ENCODE measurements around the gene XDH.

XDH gene

GRCh38 chr2:31384771-31385276, 29.7 kb downstream of the XDH start:
- Histone ChIP-seq H2AFZ (ENCODE audit: low read depth, low read length, severe bottlenecking) (no peak overlapping the region), H3K9ac (ENCODE audit: low read length) (no peak overlapping the region), H3K9me2 (replicated peaks; ENCODE audit: insufficient read depth, low read length) (no peaks in the 10 kb centered on the region), H3F3A (ENCODE audit: insufficient read depth) (no peaks in the 10 kb centered on the region), H3K4me3 (ENCODE audit: insufficient read depth, low read length, poor library complexity, severe bottlenecking) (no peak overlapping the region), H3K79me2 (ENCODE audit: insufficient read depth, low read length) (no peaks in the 10 kb centered on the region), H4K20me1 (ENCODE audit: low read depth, low read length) (no peaks in the 10 kb centered on the region), H3K27ac (ENCODE audit: low read depth, low read length) (no peak overlapping the region), H3K27me3 (ENCODE audit: low read length) (no peaks in the 10 kb centered on the region), H3K36me3 (ENCODE audit: low read length) (no peaks in the 10 kb centered on the region), H3K4me2 (ENCODE audit: low read depth, low read length, poor library complexity, severe bottlenecking) (no peak overlapping the region), H3K9me3 (ENCODE audit: insufficient read depth, low read length) (no peaks in the 10 kb centered on the region)
- no peak for TF ChIP-seq EZH2phosphoT487 (conservative IDR thresholded peaks at IDR 0.05; ENCODE audit: low read length)
- TF ChIP-seq, protein P1, sequence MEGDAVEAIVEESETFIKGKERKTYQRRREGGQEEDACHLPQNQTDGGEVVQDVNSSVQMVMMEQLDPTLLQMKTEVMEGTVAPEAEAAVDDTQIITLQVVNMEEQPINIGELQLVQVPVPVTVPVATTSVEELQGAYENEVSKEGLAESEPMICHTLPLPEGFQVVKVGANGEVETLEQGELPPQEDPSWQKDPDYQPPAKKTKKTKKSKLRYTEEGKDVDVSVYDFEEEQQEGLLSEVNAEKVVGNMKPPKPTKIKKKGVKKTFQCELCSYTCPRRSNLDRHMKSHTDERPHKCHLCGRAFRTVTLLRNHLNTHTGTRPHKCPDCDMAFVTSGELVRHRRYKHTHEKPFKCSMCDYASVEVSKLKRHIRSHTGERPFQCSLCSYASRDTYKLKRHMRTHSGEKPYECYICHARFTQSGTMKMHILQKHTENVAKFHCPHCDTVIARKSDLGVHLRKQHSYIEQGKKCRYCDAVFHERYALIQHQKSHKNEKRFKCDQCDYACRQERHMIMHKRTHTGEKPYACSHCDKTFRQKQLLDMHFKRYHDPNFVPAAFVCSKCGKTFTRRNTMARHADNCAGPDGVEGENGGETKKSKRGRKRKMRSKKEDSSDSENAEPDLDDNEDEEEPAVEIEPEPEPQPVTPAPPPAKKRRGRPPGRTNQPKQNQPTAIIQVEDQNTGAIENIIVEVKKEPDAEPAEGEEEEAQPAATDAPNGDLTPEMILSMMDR (IDR thresholded peaks at IDR 0.05; ENCODE audit: insufficient read depth, low read length, poor library complexity, severe bottlenecking), result no peak

DNA sequence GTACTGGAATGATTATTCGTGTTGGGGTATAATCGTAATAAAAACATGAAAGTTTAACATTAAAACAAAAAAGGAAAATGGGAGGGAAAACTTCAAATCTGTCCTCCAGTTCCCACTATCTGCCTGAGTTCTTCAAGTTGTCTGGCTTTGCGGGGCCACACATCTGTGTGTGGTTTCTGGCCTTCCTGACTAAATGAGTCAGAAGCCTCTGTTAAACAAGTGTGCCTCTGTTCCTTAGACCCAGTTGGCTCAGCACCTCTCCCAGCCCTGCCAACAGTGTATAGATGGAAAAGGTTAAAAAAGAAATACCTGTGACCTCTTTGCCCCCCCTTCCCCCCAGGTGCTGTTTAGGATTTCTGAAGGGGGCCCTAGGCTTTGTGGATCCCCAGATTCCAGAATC, 30.2 kb downstream of the XDH start:
- H3K4me2 ChIP-seq (ENCODE audit: low read depth, low read length, poor library complexity, severe bottlenecking), result no peak overlapping the region
- no peak overlapping the region for H3K27ac ChIP-seq (ENCODE audit: low read depth, low read length)

DNA sequence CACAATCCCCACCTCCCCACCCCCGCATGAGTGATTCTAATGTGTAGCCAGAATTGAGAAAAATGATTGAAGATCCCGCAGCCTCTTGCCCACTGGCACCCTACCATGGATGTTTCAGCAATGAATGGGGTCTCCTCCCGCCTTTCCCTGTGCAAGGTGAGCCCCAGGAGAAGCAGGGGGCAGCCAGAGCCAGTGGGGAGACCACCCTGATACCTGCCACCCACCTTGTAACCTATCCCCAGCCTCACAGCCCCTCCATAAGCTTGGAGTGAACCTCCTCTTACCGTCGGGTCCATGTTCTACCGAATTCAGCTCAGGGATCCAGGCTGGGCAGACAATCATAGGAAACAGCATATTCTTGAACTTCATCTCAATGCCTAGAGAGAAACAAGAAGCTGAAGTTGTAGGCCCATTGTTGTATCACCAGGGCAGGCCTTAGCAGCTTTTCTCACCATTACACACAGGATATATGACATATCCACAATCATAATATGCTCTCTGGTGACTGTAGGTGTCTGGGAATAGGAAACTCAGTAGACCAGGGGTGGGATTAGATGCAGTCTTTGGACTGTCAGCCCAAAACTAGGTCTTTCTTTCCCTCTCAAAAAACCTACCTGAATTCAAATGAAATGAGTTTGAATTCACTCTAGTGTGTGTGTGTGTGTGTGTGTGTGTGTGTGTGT, 30.9 kb downstream of the XDH start:
- Histone ChIP-seq H3K4me3 (ENCODE audit: insufficient read depth, low read length, poor library complexity, severe bottlenecking) (no peak overlapping the region), H2AFZ (ENCODE audit: low read depth, low read length, severe bottlenecking) (no peak overlapping the region), H3K4me2 (ENCODE audit: low read depth, low read length, poor library complexity, severe bottlenecking) (no peak overlapping the region), H4K20me1 (ENCODE audit: low read depth, low read length) (no peaks in the 10 kb centered on the region), H3K27me3 (ENCODE audit: low read length) (no peaks in the 10 kb centered on the region), H3K79me2 (ENCODE audit: insufficient read depth, low read length) (no peaks in the 10 kb centered on the region), H3K36me3 (ENCODE audit: low read length) (no peaks in the 10 kb centered on the region), H3K9me2 (replicated peaks; ENCODE audit: insufficient read depth, low read length) (no peaks in the 10 kb centered on the region), H3K9ac (ENCODE audit: low read length) (no peak overlapping the region), H3K27ac (ENCODE audit: low read depth, low read length) (no peak overlapping the region), H3K9me3 (ENCODE audit: insufficient read depth, low read length) (no peaks in the 10 kb centered on the region), H3F3A (ENCODE audit: insufficient read depth) (no peaks in the 10 kb centered on the region)
- TF ChIP-seq, protein P1 (IDR thresholded peaks at IDR 0.05; ENCODE audit: insufficient read depth, low read length, poor library complexity, severe bottlenecking), result no peak
- no peak for TF ChIP-seq EZH2phosphoT487 (conservative IDR thresholded peaks at IDR 0.05; ENCODE audit: low read length)

More for the DNA sequence above, 30.2 kb downstream of the XDH start:
- H3K27me3 ChIP-seq (ENCODE audit: low read length), result no peaks in the 10 kb centered on the region
- H4K20me1 ChIP-seq (ENCODE audit: low read depth, low read length), result no peaks in the 10 kb centered on the region
- H3K4me3 ChIP-seq (ENCODE audit: insufficient read depth, low read length, poor library complexity, severe bottlenecking), result no peak overlapping the region
- H3K9ac ChIP-seq (ENCODE audit: low read length), result no peak overlapping the region
- H3F3A ChIP-seq (ENCODE audit: insufficient read depth), result no peaks in the 10 kb centered on the region
- no peaks in the 10 kb centered on the region for H3K9me2 ChIP-seq (replicated peaks; ENCODE audit: insufficient read depth, low read length)
- TF ChIP-seq, protein P1 (IDR thresholded peaks at IDR 0.05; ENCODE audit: insufficient read depth, low read length, poor library complexity, severe bottlenecking), result no peak
- TF ChIP-seq EZH2phosphoT487 (conservative IDR thresholded peaks at IDR 0.05; ENCODE audit: low read length), result no peak
- no peaks in the 10 kb centered on the region for H3K9me3 ChIP-seq (ENCODE audit: insufficient read depth, low read length)
- no peaks in the 10 kb centered on the region for H3K36me3 ChIP-seq (ENCODE audit: low read length)
- no peak overlapping the region for H2AFZ ChIP-seq (ENCODE audit: low read depth, low read length, severe bottlenecking)
- no peaks in the 10 kb centered on the region for H3K79me2 ChIP-seq (ENCODE audit: insufficient read depth, low read length)
